VCaP (cell line): ENCODE data around the gene NEU1.
A peak's percentile ranks its signal among the peaks of the same experiment; 100 is the strongest.

Experiments used
- H3K27ac ChIP-seq: fragments of 450-650 bp; 2 replicates; pipeline ENCODE4 v1.5.1; 2017
- CTCF ChIP-seq: fragments of 450-650 bp; conservative IDR thresholded peaks from 2 replicates; pipeline ENCODE4 v1.5.1; 2017; ENCODE audit warnings: mild to moderate bottlenecking, moderate library complexity

NEU1 gene

GRCh38 chr6:31875877-31876276, 13.3 kb upstream of the NEU1 start:
- no peak for TF ChIP-seq CTCF
- H3K27ac ChIP-seq = peak overlapping the region; percentile 99

- peak overlapping the region; percentile 99 for H3K27ac ChIP-seq
- TF ChIP-seq CTCF = no peak
Observed at GRCh38 chr6:31874836-31875572, 12.4 kb upstream of the NEU1 start.

- H3K27ac ChIP-seq = peak overlapping the region; percentile 99
- no peak for TF ChIP-seq CTCF
Observed at GRCh38 chr6:31874084-31874670, 11.6 kb upstream of the NEU1 start.

- peak overlapping the region; percentile 99 for H3K27ac ChIP-seq
- TF ChIP-seq CTCF = no peak
Observed at GRCh38 chr6:31871046-31871659, 8.5 kb upstream of the NEU1 start.

GRCh38 chr6:31870385-31870921, 7.8 kb upstream of the NEU1 start:
- peak overlapping the region; percentile 99 for H3K27ac ChIP-seq
- TF ChIP-seq CTCF = no peak

- no peak for TF ChIP-seq CTCF
- H3K27ac ChIP-seq = peak overlapping the region; percentile 7
Observed at GRCh38 chr6:31869343-31869742, 6.7 kb upstream of the NEU1 start.

- H3K27ac ChIP-seq = 0 out of 2 replicates have a peak overlapping the region, but pooled peaks have one; percentile 7
Observed at GRCh38 chr6:31868658-31868971, 6.0 kb upstream of the NEU1 start.
